ENCODE data around the gene ST3GAL2.

GRCh38 chr16:70457446-70458166 lies 18.7 kb upstream of the ST3GAL2 start:
- no peak for TF ChIP-seq EZH2phosphoT487 (conservative IDR thresholded peaks at IDR 0.05; ENCODE audit: low read length)
- TF ChIP-seq, protein P1, sequence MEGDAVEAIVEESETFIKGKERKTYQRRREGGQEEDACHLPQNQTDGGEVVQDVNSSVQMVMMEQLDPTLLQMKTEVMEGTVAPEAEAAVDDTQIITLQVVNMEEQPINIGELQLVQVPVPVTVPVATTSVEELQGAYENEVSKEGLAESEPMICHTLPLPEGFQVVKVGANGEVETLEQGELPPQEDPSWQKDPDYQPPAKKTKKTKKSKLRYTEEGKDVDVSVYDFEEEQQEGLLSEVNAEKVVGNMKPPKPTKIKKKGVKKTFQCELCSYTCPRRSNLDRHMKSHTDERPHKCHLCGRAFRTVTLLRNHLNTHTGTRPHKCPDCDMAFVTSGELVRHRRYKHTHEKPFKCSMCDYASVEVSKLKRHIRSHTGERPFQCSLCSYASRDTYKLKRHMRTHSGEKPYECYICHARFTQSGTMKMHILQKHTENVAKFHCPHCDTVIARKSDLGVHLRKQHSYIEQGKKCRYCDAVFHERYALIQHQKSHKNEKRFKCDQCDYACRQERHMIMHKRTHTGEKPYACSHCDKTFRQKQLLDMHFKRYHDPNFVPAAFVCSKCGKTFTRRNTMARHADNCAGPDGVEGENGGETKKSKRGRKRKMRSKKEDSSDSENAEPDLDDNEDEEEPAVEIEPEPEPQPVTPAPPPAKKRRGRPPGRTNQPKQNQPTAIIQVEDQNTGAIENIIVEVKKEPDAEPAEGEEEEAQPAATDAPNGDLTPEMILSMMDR (IDR thresholded peaks at IDR 0.05; ENCODE audit: insufficient read depth, low read length, poor library complexity, severe bottlenecking): no peak
